HepG2 (cell line): ENCODE results near the gene BTN1A1. TPM values are rescaled to one million over a fixed set of nuclear protein-coding genes. Genes with fewer than 3 reads are reported as not detected.

Experiments
- CREB1 ChIP-seq, 2 experiments: fragments of 450-650 bp in 1 of 2; IDR thresholded peaks; 2 replicates each; pipeline ENCODE4 v1.6.1; 2016 to 2017; ENCODE audit warnings: control low read depth in 1 of 2, mild to moderate bottlenecking in 1 of 2, missing compliant biosample characterization in 1 of 2, missing genetic modification characterization in 1 of 2
- EED ChIP-seq: sonication (generic); formaldehyde crosslinking; IDR thresholded peaks from 2 replicates; pipeline ENCODE4 v1.5.0; 2020; ENCODE audit warnings: mild to moderate bottlenecking, missing genetic modification reagents
- GATA4 ChIP-seq: sonication (generic); IDR thresholded peaks from 2 replicates; pipeline ENCODE4 v1.6.1; 2016; ENCODE audit warnings: antibody characterized with exemption, low read depth, borderline replicate concordance
- HNRNPLL ChIP-seq: fragments of 200-400 bp; formaldehyde crosslinking; IDR thresholded peaks from 2 replicates; pipeline ENCODE4 v1.6.1; 2017; ENCODE audit warnings: mild to moderate bottlenecking, low read depth, low read length; ENCODE audit not compliant: poor library complexity, severe bottlenecking
- MIER3 ChIP-seq: IDR thresholded peaks from 2 replicates; pipeline ENCODE4 v1.6.1; 2016; ENCODE audit warnings: missing compliant biosample characterization, borderline replicate concordance
- NCOA1 ChIP-seq: sonication (generic); formaldehyde crosslinking; IDR thresholded peaks from 2 replicates; pipeline ENCODE4 v1.9.0; 2021; ENCODE audit warnings: missing genetic modification reagents
- NFE2 ChIP-seq: sonication (generic); formaldehyde crosslinking; IDR thresholded peaks from 2 replicates; pipeline ENCODE4 v1.4.0; 2020; ENCODE audit warnings: missing genetic modification reagents
- NFYB ChIP-seq: sonication (generic); formaldehyde crosslinking; IDR thresholded peaks from 2 replicates; pipeline ENCODE4 v1.4.0; 2020; ENCODE audit warnings: missing genetic modification reagents
- ONECUT2 ChIP-seq: sonication (generic); formaldehyde crosslinking; IDR thresholded peaks from 2 replicates; pipeline ENCODE4 v1.4.0; 2020; ENCODE audit warnings: missing genetic modification reagents
- REPIN1 ChIP-seq: sonication (generic); formaldehyde crosslinking; IDR thresholded peaks from 2 replicates; pipeline ENCODE4 v1.8.0; 2022; ENCODE audit warnings: missing genetic modification reagents, low read depth, mild to moderate bottlenecking, borderline replicate concordance
- SAP130 ChIP-seq: IDR thresholded peaks from 2 replicates; pipeline ENCODE4 v1.6.1; 2016; ENCODE audit warnings: low read depth
- TARDBP ChIP-seq: sonication (generic); formaldehyde crosslinking; IDR thresholded peaks from 2 replicates; pipeline ENCODE4 v1.8.0; 2022; ENCODE audit warnings: mild to moderate bottlenecking, missing genetic modification reagents
- ZBTB7A ChIP-seq: sonication (generic); formaldehyde crosslinking; IDR thresholded peaks from 2 replicates; pipeline ENCODE4 v1.8.0; 2022; ENCODE audit warnings: mild to moderate bottlenecking, missing genetic modification reagents
- ZBTB8A ChIP-seq: sonication (generic); formaldehyde crosslinking; IDR thresholded peaks from 2 replicates; pipeline ENCODE4 v1.4.0; 2020; ENCODE audit warnings: mild to moderate bottlenecking, low read depth, missing genetic modification reagents, borderline replicate concordance
- ZNF549 ChIP-seq: sonication (generic); formaldehyde crosslinking; IDR thresholded peaks from 2 replicates; pipeline ENCODE4 v1.5.0; 2020; ENCODE audit warnings: missing genetic modification reagents
- ZNF7 ChIP-seq: IDR thresholded peaks from 2 replicates; pipeline ENCODE4 v1.6.1; 2016; ENCODE audit warnings: missing biosample characterization, missing genetic modification reagents
- ZNF75D ChIP-seq: sonication (generic); formaldehyde crosslinking; IDR thresholded peaks from 2 replicates; pipeline ENCODE4 v1.8.1; 2023; ENCODE audit warnings: missing genetic modification reagents, mild to moderate bottlenecking, borderline replicate concordance
- ZNF781 ChIP-seq: sonication (generic); formaldehyde crosslinking; IDR thresholded peaks from 2 replicates; pipeline ENCODE4 v1.5.1; 2020; ENCODE audit warnings: borderline replicate concordance, mild to moderate bottlenecking, missing genetic modification reagents; ENCODE audit errors: not compliant biosample characterization
- ZNF850 ChIP-seq: sonication (generic); formaldehyde crosslinking; conservative IDR thresholded peaks from 2 replicates; pipeline ENCODE4 v1.9.0; 2021; ENCODE audit warnings: mild to moderate bottlenecking, missing genetic modification reagents
- polyA plus RNA-seq, 8 experiments: library from polyadenylated mRNA; depleted of rRNA in 3 of 8; stranded (reverse) in 7 of 8; unstranded in 1 of 8; fragments of >200 nt; fragmentation: Illumina TruSeq in 4 of 8; extraction: Trizol in 4 of 8; gene quantifications; 2 replicates each; pipeline versions ENCODE4 v1.2.1 to v1.2.3, GENCODE V29; 2011 to 2016; ENCODE audit warnings: low read depth in 4 of 8, missing spikeins in 1 of 8, mixed read lengths in 1 of 8; ENCODE audit not compliant: insufficient read depth in 1 of 8
- total RNA-seq, 5 experiments: library from RNA; depleted of rRNA; stranded (reverse); fragments of >200 nt; fragmentation: Illumina TruSeq; extraction: Trizol; gene quantifications; 2 replicates each; pipeline ENCODE4 v1.2.3, GENCODE V29; 2016; ENCODE audit warnings: low read depth in 1 of 5
- TF ChIP-seq, protein P1 (sequence below): sonication (generic); formaldehyde crosslinking; IDR thresholded peaks from 2 replicates; pipeline ENCODE4 v1.4.0; 2020; ENCODE audit warnings: mild to moderate bottlenecking, missing genetic modification reagents, borderline replicate concordance
- TF ChIP-seq, protein P2 (sequence below): sonication (generic); formaldehyde crosslinking; IDR thresholded peaks from 2 replicates; pipeline ENCODE4 v1.4.0; 2020; ENCODE audit warnings: missing genetic modification reagents
- TF ChIP-seq, protein P3 (sequence below): IDR thresholded peaks from 2 replicates; pipeline ENCODE4 v1.6.1; 2016; ENCODE audit warnings: missing genetic modification reagents, missing compliant biosample characterization

Gene BTN1A1
- total and polyA plus RNA-seq, 2 of the 13 experiments (the other 11 are each of a cell fraction or from before 2014, with no cell fraction given): 0.04 TPM; not detected in 1

DNA sequence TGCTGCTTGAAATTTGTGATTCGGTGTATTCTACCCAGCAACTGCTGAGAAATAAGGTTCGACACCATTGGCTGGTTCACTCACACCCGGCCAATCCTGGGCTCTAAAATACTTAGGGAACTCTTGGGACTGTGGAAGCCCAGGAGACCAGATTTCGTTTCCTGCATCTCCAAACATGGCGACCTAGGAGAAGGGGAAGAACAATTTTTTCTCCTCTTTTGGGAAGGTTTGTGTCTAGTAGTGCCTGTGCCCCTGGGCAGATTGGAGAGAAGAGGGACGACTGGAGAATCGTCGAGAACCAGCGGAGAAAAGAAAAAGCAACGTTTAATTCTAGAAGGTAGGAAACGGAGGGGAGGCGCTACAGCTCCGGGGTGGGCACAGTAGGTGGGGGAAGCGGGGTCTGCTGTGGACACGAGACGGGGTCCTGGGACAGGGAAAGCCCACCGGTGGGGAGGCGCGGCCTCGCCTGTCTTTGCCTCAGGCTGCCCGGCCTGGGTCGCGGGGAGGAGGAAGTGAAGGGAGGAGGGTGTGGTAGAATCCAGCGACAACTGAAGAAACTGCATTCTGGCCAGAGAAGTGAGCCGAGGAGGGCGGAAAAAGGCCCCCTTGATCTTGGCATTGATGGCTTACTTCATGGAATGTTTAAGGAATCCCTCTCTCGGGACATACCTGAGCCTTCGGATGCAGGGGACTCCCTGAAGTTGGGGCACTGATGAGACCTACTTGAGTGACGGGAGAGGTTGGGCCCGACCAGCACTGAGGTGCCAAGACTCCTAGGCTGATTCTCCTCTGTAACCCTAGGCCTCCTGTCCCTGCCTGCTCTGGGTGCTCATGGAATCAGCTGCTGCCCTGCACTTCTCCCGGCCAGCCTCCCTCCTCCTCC is 42.1 kb upstream of the BTN1A1 start, which contains the start of gene BTN2A1 (continued):
- TF ChIP-seq ZNF781 (CRISPR knock-in tag) (no peak), REPIN1 (CRISPR knock-in tag) (peak; percentile 18; the same call in 1 of the 2 replicates), ZNF75D (CRISPR knock-in tag) (no peak), TARDBP (CRISPR knock-in tag) (peak; percentile 34; the same call in 1 of the 2 replicates), MIER3 (CRISPR knock-in tag) (peak; percentile 54; the same call in 1 of the 2 replicates), GATA4 (no peak), SAP130 (peak; percentile 60), NCOA1 (no peak), ZNF7 (CRISPR knock-in tag) (no peak), HNRNPLL (no peak), NFYB (CRISPR knock-in tag) (peak; percentile 82), ZNF850 (no peak), ZNF549 (CRISPR knock-in tag) (no peak), ZBTB8A (CRISPR knock-in tag) (no peak), ZBTB7A (CRISPR knock-in tag) (no peak), EED (no peak), NFE2 (CRISPR knock-in tag) (no peak), ONECUT2 (CRISPR knock-in tag) (no peak), CREB1 (IDR thresholded peaks at IDR 0.05) (peak; percentile 87), CREB1 (CRISPR knock-in tag; IDR thresholded peaks at IDR 0.05) (peak; percentile 96)
- TF ChIP-seq, protein P1, sequence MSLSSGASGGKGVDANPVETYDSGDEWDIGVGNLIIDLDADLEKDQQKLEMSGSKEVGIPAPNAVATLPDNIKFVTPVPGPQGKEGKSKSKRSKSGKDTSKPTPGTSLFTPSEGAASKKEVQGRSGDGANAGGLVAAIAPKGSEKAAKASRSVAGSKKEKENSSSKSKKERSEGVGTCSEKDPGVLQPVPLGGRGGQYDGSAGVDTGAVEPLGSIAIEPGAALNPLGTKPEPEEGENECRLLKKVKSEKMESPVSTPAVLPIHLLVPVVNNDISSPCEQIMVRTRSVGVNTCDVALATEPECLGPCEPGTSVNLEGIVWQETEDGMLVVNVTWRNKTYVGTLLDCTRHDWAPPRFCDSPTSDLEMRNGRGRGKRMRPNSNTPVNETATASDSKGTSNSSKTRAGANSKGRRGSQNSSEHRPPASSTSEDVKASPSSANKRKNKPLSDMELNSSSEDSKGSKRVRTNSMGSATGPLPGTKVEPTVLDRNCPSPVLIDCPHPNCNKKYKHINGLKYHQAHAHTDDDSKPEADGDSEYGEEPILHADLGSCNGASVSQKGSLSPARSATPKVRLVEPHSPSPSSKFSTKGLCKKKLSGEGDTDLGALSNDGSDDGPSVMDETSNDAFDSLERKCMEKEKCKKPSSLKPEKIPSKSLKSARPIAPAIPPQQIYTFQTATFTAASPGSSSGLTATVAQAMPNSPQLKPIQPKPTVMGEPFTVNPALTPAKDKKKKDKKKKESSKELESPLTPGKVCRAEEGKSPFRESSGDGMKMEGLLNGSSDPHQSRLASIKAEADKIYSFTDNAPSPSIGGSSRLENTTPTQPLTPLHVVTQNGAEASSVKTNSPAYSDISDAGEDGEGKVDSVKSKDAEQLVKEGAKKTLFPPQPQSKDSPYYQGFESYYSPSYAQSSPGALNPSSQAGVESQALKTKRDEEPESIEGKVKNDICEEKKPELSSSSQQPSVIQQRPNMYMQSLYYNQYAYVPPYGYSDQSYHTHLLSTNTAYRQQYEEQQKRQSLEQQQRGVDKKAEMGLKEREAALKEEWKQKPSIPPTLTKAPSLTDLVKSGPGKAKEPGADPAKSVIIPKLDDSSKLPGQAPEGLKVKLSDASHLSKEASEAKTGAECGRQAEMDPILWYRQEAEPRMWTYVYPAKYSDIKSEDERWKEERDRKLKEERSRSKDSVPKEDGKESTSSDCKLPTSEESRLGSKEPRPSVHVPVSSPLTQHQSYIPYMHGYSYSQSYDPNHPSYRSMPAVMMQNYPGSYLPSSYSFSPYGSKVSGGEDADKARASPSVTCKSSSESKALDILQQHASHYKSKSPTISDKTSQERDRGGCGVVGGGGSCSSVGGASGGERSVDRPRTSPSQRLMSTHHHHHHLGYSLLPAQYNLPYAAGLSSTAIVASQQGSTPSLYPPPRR (CRISPR knock-in tag): no peak
- TF ChIP-seq, protein P2, sequence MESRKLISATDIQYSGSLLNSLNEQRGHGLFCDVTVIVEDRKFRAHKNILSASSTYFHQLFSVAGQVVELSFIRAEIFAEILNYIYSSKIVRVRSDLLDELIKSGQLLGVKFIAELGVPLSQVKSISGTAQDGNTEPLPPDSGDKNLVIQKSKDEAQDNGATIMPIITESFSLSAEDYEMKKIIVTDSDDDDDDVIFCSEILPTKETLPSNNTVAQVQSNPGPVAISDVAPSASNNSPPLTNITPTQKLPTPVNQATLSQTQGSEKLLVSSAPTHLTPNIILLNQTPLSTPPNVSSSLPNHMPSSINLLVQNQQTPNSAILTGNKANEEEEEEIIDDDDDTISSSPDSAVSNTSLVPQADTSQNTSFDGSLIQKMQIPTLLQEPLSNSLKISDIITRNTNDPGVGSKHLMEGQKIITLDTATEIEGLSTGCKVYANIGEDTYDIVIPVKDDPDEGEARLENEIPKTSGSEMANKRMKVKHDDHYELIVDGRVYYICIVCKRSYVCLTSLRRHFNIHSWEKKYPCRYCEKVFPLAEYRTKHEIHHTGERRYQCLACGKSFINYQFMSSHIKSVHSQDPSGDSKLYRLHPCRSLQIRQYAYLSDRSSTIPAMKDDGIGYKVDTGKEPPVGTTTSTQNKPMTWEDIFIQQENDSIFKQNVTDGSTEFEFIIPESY (CRISPR knock-in tag): no peak
- TF ChIP-seq, protein P3, sequence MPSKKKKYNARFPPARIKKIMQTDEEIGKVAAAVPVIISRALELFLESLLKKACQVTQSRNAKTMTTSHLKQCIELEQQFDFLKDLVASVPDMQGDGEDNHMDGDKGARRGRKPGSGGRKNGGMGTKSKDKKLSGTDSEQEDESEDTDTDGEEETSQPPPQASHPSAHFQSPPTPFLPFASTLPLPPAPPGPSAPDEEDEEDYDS: peak; percentile 32; the same call in 1 of the 2 replicates
